Vagina (tissue), 2 donors: ENCODE data around the gene ZNF185. TPM values are rescaled to one million over a fixed set of nuclear protein-coding genes. Genes with fewer than 3 reads are reported as not detected.

Source experiments
- DNase-seq, 2 donors: peaks; one replicate each; pipeline ENCODE4 v3.0.0-alpha.2; 2017; ENCODE audit errors: extremely low spot score in 2 of 2
- H3K27ac ChIP-seq: fragments of 200-600 bp; sonication (generic); one replicate; pipeline ENCODE4 v1.5.1; 2019
- H3K27me3 ChIP-seq: fragments of 200-600 bp; sonication (generic); one replicate; pipeline ENCODE4 v1.5.1; 2019
- H3K36me3 ChIP-seq, 2 donors: fragments of 200-600 bp; sonication (generic); one replicate each; pipeline ENCODE4 v1.5.1; 2017 to 2019
- H3K4me1 ChIP-seq: fragments of 200-600 bp; sonication (generic); one replicate; pipeline ENCODE4 v1.5.1; 2019
- H3K4me3 ChIP-seq, 2 donors: fragments of 200-600 bp; sonication (generic); 1 replicate in 1 of 2; 2 replicates in 1 of 2; pipeline ENCODE4 v1.5.1; 2016 to 2019
- H3K9me3 ChIP-seq: fragments of 200-600 bp; sonication (generic); one replicate; pipeline ENCODE4 v1.5.1; 2019
- POLR2A ChIP-seq, 2 donors: fragments of 450-650 bp; IDR thresholded peaks; one replicate each; pipeline ENCODE4 v1.6.1; 2017; ENCODE audit warnings: antibody characterized with exemption in 2 of 2, mild to moderate bottlenecking in 2 of 2, moderate library complexity in 2 of 2
- POLR2AphosphoS5 ChIP-seq, 2 donors: sonication (generic); formaldehyde crosslinking; IDR thresholded peaks; one replicate each; pipeline ENCODE4 v1.9.0; 2017; ENCODE audit warnings: antibody characterized with exemption in 2 of 2, mild to moderate bottlenecking in 2 of 2, low read depth in 1 of 2; ENCODE audit not compliant: insufficient read depth in 1 of 2
- intact Hi-C: fragments of 100-400 bp; cut with DNase I; formaldehyde crosslinking; loops from one replicate; pipeline ENCODE4 v1.15.1; 2023
- total RNA-seq: library from RNA; depleted of rRNA; stranded (reverse); fragments of >200 nt; gene quantifications from one replicate; pipeline ENCODE4 v1.2.3, GENCODE V29; 2016
- TF ChIP-seq, protein P1 (sequence below), 3 experiments: fragments of 450-650 bp in 2 of 3; fragments of 200-600 bp in 1 of 3; sonication (generic) in 1 of 3; IDR thresholded peaks; one replicate each; pipeline ENCODE4 v1.5.1; 2017 to 2019; ENCODE audit warnings: antibody characterized with exemption in 3 of 3, mild to moderate bottlenecking in 2 of 3, moderate library complexity in 2 of 3

ZNF185 gene
- total RNA-seq, 1 donor from 2014 or later = 98.2 TPM

DNA sequence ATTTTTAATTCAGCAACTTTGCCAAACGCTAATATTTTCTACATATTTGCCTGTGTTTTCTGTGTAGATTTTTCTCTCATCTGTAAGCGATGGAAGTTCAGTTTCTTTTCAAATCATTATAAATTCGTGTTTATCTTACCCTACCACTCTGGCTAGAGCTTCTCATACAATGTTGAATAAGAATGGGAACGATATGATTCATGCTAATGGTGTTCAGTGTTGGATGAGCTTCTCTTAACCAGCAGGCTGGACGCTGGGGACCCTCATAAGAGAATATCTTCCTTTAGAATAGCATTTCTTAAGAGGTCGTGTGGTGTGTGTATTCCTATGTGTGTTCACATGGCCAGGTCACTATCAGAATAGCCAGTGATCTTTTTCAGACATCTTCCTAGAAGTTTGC lies 36.0 kb upstream of the ZNF185 start:
- intact Hi-C loops = no loop called here
- H3K4me1 ChIP-seq = no peaks in the 10 kb centered on the region
- H3K9me3 ChIP-seq = no peaks in the 10 kb centered on the region
- H3K27me3 ChIP-seq = no peaks in the 10 kb centered on the region
- H3K36me3 ChIP-seq = no peaks in the 10 kb centered on the region
- no peak overlapping the region for H3K4me3 ChIP-seq
- TF ChIP-seq POLR2A (IDR thresholded peaks at IDR 0.05) = no peak
- TF ChIP-seq, protein P1, sequence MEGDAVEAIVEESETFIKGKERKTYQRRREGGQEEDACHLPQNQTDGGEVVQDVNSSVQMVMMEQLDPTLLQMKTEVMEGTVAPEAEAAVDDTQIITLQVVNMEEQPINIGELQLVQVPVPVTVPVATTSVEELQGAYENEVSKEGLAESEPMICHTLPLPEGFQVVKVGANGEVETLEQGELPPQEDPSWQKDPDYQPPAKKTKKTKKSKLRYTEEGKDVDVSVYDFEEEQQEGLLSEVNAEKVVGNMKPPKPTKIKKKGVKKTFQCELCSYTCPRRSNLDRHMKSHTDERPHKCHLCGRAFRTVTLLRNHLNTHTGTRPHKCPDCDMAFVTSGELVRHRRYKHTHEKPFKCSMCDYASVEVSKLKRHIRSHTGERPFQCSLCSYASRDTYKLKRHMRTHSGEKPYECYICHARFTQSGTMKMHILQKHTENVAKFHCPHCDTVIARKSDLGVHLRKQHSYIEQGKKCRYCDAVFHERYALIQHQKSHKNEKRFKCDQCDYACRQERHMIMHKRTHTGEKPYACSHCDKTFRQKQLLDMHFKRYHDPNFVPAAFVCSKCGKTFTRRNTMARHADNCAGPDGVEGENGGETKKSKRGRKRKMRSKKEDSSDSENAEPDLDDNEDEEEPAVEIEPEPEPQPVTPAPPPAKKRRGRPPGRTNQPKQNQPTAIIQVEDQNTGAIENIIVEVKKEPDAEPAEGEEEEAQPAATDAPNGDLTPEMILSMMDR (IDR thresholded peaks at IDR 0.05) = no peak
- no peak for TF ChIP-seq POLR2AphosphoS5 (IDR thresholded peaks at IDR 0.05; ENCODE audit: insufficient read depth in 1 of 2, low read depth in 1 of 2)
- H3K27ac ChIP-seq = no peak overlapping the region
- no peak for DNase-seq

DNA sequence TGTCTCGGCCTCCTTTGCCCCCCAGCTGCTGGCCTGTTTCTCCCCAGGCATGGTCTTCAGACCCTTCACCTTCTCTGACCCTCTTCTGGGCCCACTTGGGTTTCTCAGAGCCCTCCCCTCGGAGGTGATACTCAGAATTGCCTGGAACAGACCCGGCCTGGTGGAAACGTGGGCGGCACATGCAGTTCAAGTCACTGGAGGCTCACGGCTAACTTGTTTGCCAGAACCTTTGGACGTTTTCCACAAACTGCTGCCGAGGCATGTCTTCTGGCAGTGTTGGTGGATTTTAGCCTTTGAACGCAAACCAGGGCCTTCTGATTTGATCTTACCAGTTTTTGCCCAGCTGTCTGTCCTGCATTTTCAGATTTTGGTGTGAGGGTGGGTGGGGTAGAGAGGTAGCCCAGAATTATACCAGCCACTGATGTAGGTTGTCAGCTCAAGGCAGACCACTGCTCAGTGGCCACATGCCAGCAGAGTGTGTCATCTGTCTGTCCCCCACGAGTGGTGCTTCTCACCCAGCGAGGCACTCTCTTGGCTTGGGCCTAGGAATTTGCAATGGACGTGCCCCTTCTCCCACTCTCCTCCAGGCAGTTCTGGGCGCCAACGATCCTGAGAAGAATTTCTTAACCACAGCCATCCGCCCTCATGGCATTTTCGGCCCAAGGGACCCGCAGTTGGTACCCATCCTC lies 32.5 kb upstream of the ZNF185 start:
- TF ChIP-seq POLR2AphosphoS5 (IDR thresholded peaks at IDR 0.05; ENCODE audit: insufficient read depth in 1 of 2, low read depth in 1 of 2) = no peak
- no peak for TF ChIP-seq POLR2A (IDR thresholded peaks at IDR 0.05)
- TF ChIP-seq, protein P1 (IDR thresholded peaks at IDR 0.05) = no peak
- Histone ChIP-seq H3K9me3 (no peaks in the 10 kb centered on the region), H3K36me3 (peaks cover 0 to 13% of the 10 kb centered on the region in 2 donors), H3K27me3 (no peaks in the 10 kb centered on the region), H3K4me1 (no peaks in the 10 kb centered on the region), H3K27ac (no peak overlapping the region), H3K4me3 (no peak overlapping the region)
- no peak for DNase-seq
- intact Hi-C loops = no loop called here

DNA sequence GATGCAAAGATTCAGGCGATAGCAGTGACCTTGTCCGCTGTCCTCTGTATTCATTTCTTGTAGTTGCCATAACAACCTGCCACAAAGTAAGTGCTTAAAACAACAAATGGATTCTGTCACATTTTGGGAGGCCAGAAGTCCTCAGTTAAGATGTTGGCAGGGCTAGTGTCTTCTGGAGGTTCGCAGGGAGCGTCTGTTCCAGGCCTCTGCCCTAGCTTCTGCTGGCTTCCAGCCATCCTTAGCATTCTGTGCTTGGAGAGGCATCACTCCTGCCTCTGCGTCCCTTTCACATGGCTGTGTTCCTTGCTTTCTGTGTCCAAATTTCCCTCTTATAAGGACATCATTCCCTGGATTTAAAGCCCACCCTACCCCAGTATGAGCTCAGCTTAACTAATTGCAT lies 31.5 kb upstream of the ZNF185 start:
- TF ChIP-seq POLR2A (IDR thresholded peaks at IDR 0.05) = no peak
- TF ChIP-seq, protein P1 (IDR thresholded peaks at IDR 0.05) = no peak
- no peak for TF ChIP-seq POLR2AphosphoS5 (IDR thresholded peaks at IDR 0.05; ENCODE audit: insufficient read depth in 1 of 2, low read depth in 1 of 2)
- Histone ChIP-seq H3K27me3 (no peaks in the 10 kb centered on the region), H3K4me3 (no peak overlapping the region), H3K27ac (no peak overlapping the region), H3K36me3 (peaks cover 0 to 13% of the 10 kb centered on the region in 2 donors), H3K4me1 (no peaks in the 10 kb centered on the region), H3K9me3 (no peaks in the 10 kb centered on the region)
- no peak for DNase-seq
- intact Hi-C loops = no loop called here

DNA sequence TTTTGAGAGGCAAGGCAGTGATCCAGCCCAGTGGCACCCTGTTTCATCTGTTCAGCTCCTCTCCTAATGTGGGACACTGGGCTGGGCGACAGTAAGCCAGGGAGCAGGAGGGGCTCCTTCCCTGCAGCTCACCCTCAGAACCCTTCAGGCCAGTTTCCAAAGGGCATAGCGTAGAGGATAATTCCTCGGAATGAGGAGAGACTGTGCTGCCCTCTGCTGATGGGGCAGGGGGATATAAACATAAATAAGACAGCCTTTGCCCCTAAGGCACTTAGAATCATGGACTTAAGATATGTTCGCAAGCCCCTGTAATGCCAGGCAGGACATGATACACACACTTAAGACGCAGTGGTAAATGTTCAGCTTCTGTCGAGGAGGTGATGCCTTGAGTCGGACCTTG lies 27.9 kb upstream of the ZNF185 start:
- Histone ChIP-seq H3K36me3 (peaks cover 0 to 13% of the 10 kb centered on the region in 2 donors), H3K9me3 (no peaks in the 10 kb centered on the region), H3K27me3 (no peaks in the 10 kb centered on the region), H3K27ac (no peak overlapping the region), H3K4me3 (no peak overlapping the region), H3K4me1 (no peaks in the 10 kb centered on the region)
- TF ChIP-seq, protein P1 (IDR thresholded peaks at IDR 0.05) = no peak
- TF ChIP-seq POLR2A (IDR thresholded peaks at IDR 0.05) (no peak), POLR2AphosphoS5 (IDR thresholded peaks at IDR 0.05; ENCODE audit: insufficient read depth in 1 of 2, low read depth in 1 of 2) (no peak)
- intact Hi-C loops = no loop called here
- no peak for DNase-seq

DNA sequence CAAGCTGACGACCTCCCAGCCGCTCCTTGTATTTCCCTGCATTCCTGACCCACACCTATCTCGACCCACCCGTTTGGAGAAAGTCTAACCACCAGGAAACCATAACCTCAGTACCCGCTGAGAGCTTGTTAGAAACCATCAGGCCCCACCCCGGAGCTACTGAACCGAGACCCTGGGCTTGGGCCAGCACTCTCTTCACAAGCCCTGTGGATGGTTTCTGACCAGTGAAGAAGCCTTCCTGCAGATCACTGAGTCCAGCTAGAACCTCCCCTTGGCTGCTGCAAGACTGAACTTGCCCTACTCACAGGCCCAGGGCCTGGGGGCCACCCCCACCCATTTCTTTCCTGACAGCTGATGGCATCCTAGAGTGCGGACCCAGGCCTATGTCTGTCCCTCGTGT lies 26.6 kb upstream of the ZNF185 start:
- no peaks in the 10 kb centered on the region for H3K4me1 ChIP-seq
- intact Hi-C loops = no loop called here
- H3K27ac ChIP-seq = no peak overlapping the region
- DNase-seq = no peak
- H3K36me3 ChIP-seq = peaks cover 0 to 13% of the 10 kb centered on the region in 2 donors
- no peaks in the 10 kb centered on the region for H3K9me3 ChIP-seq
- no peaks in the 10 kb centered on the region for H3K27me3 ChIP-seq
- TF ChIP-seq POLR2AphosphoS5 (IDR thresholded peaks at IDR 0.05; ENCODE audit: insufficient read depth in 1 of 2, low read depth in 1 of 2) (no peak), POLR2A (IDR thresholded peaks at IDR 0.05) (no peak)
- TF ChIP-seq, protein P1 (IDR thresholded peaks at IDR 0.05) = no peak
- no peak overlapping the region for H3K4me3 ChIP-seq
